Gastroesophageal sphincter (tissue), 4 donors: ENCODE results near the gene NBAS. TPM values are rescaled to one million over a fixed set of nuclear protein-coding genes. Genes with fewer than 3 reads are reported as not detected.
"Not testable (repeated sequence)": the region's sequence is repeated elsewhere in the genome, so short reads cannot be mapped to it uniquely, and the experiment has no call there.

Experiments used
- ATAC-seq: fragments of 150-250 bp; one replicate; pipeline ENCODE4 v1.9.1; 2016; ENCODE audit warnings: mild to moderate bottlenecking, moderate library complexity
- H3K27ac ChIP-seq, 4 donors: fragments of 200-600 bp; sonication (generic) in 3 of 4; 1 replicate in 3 of 4; 2 replicates in 1 of 4; pipeline ENCODE4 v1.5.1; 2016 to 2019
- H3K27me3 ChIP-seq: fragments of 200-600 bp; sonication (generic); one replicate; pipeline ENCODE4 v1.5.1; 2019
- H3K36me3 ChIP-seq, 2 donors: fragments of 200-600 bp; sonication (generic); one replicate each; pipeline ENCODE4 v1.5.1; 2019; ENCODE audit warnings: control low read depth in 1 of 2
- H3K4me1 ChIP-seq, 3 donors: fragments of 200-600 bp; sonication (generic); 1 replicate in 2 of 3; 2 replicates in 1 of 3; pipeline ENCODE4 v1.5.1; 2016 to 2019; ENCODE audit warnings: control low read depth in 2 of 3
- H3K4me3 ChIP-seq, 2 donors: fragments of 200-600 bp; sonication (generic); one replicate each; pipeline ENCODE4 v1.5.1; 2019; ENCODE audit warnings: mild to moderate bottlenecking in 1 of 2, moderate library complexity in 1 of 2
- H3K9me3 ChIP-seq, 3 donors: fragments of 200-600 bp; sonication (generic); one replicate each; pipeline ENCODE4 v1.5.1; 2017 to 2019; ENCODE audit warnings: control low read depth in 2 of 3
- CTCF ChIP-seq, 4 experiments: fragments of 200-600 bp in 2 of 4; fragments of 450-650 bp in 2 of 4; sonication (generic) in 1 of 4; IDR thresholded peaks; one replicate each; pipeline ENCODE4 v1.5.1; 2017 to 2019; ENCODE audit warnings: antibody characterized with exemption in 4 of 4, mild to moderate bottlenecking in 2 of 4, moderate library complexity in 2 of 4
- EP300 ChIP-seq: sonication (generic); formaldehyde crosslinking; IDR thresholded peaks from one replicate; pipeline ENCODE4 v1.6.1; 2017; ENCODE audit warnings: antibody characterized with exemption, mild to moderate bottlenecking
- POLR2A ChIP-seq, 2 donors: fragments of 450-650 bp; IDR thresholded peaks; one replicate each; pipeline ENCODE4 v1.6.1; 2017; ENCODE audit warnings: antibody characterized with exemption in 2 of 2, mild to moderate bottlenecking in 2 of 2, moderate library complexity in 1 of 2
- POLR2AphosphoS5 ChIP-seq: sonication (generic); formaldehyde crosslinking; IDR thresholded peaks from one replicate; pipeline ENCODE4 v1.6.1; 2017; ENCODE audit warnings: antibody characterized with exemption
- WGBS, 2 donors: methylation state at CpG; one replicate each; pipeline ENCODE4 v1.1.5; 2018; ENCODE audit warnings: low coverage in 1 of 2; 5-methylcytosine and 5-hydroxymethylcytosine counted together
- total RNA-seq, 4 donors: library from RNA; depleted of rRNA; stranded (reverse); fragments of >200 nt; gene quantifications; one replicate each; pipeline ENCODE4 v1.1.0, GENCODE V29; 2016

The NBAS gene
- total RNA-seq, 4 donors from 2014 or later, result 34.9 to 50.9 (median 40.4) TPM

- 54 to 55% methylated on average over 5 of the region's 5 CpGs for WGBS, 2 donors
- H3K4me3 ChIP-seq, result no peak overlapping the region
- no peak for ATAC-seq
- H3K27ac ChIP-seq, result no peak overlapping the region
- peaks cover 0 to 8% of the 10 kb centered on the region in 2 donors for H3K36me3 ChIP-seq
- no peaks in the 10 kb centered on the region for H3K9me3 ChIP-seq
- no peaks in the 10 kb centered on the region for H3K27me3 ChIP-seq
- TF ChIP-seq POLR2A (IDR thresholded peaks at IDR 0.05) (no peak), EP300 (no peak), POLR2AphosphoS5 (no peak), CTCF (IDR thresholded peaks at IDR 0.05) (no peak)
- peaks cover 0 to 12% (median 0%) of the 10 kb centered on the region in 3 donors for H3K4me1 ChIP-seq
These were observed 112.8 kb downstream of the NBAS start for GRCh38 chr2:15448250-15448839.

GRCh38 chr2:15447381-15447780, 113.8 kb downstream of the NBAS start:
- no peaks in the 10 kb centered on the region for H3K27me3 ChIP-seq
- no peaks in the 10 kb centered on the region for H3K9me3 ChIP-seq
- no peak overlapping the region for H3K4me3 ChIP-seq
- no peak overlapping the region for H3K27ac ChIP-seq
- ATAC-seq, result no peak
- WGBS, 2 donors, result 88 to 97% methylated on average over 2 of the region's 2 CpGs
- no peaks in the 10 kb centered on the region for H3K36me3 ChIP-seq
- H3K4me1 ChIP-seq, result peaks cover 0 to 12% (median 0%) of the 10 kb centered on the region in 3 donors
- TF ChIP-seq CTCF (IDR thresholded peaks at IDR 0.05), result no peak
- no peak for TF ChIP-seq EP300
- TF ChIP-seq POLR2AphosphoS5, result no peak
- no peak for TF ChIP-seq POLR2A (IDR thresholded peaks at IDR 0.05)

GRCh38 chr2:15446961-15447360, 114.2 kb downstream of the NBAS start:
- 90 to 92% methylated on average over 2 to 4 of the region's 4 CpGs for WGBS, 2 donors
- no peak for ATAC-seq

GRCh38 chr2:15445891-15446562, 115.1 kb downstream of the NBAS start:
- Histone ChIP-seq H3K27me3 (no peaks in the 10 kb centered on the region), H3K36me3 (no peaks in the 10 kb centered on the region), H3K4me1 (peaks cover 0 to 12% (median 0%) of the 10 kb centered on the region in 3 donors), H3K27ac (no peak overlapping the region), H3K9me3 (no peaks in the 10 kb centered on the region), H3K4me3 (no peak overlapping the region)
- no peak for ATAC-seq
- WGBS, 2 donors, result 86 to 88% methylated on average over 1 to 2 of the region's 2 CpGs
- TF ChIP-seq POLR2A (IDR thresholded peaks at IDR 0.05), result no peak
- no peak for TF ChIP-seq EP300

More at GRCh38 chr2:15446961-15447360, 114.2 kb downstream of the NBAS start:
- H3K27me3 ChIP-seq, result no peaks in the 10 kb centered on the region
- H3K4me1 ChIP-seq, result peaks cover 0 to 12% (median 0%) of the 10 kb centered on the region in 3 donors
- H3K4me3 ChIP-seq, result no peak overlapping the region
- H3K9me3 ChIP-seq, result no peaks in the 10 kb centered on the region
- H3K27ac ChIP-seq, result no peak overlapping the region
- H3K36me3 ChIP-seq, result no peaks in the 10 kb centered on the region
- TF ChIP-seq CTCF (IDR thresholded peaks at IDR 0.05), result no peak
- no peak for TF ChIP-seq EP300
- no peak for TF ChIP-seq POLR2A (IDR thresholded peaks at IDR 0.05)
- no peak for TF ChIP-seq POLR2AphosphoS5

GRCh38 chr2:15439768-15440524, 121.2 kb downstream of the NBAS start:
- H3K4me1 ChIP-seq, result peaks cover 0 to 12% (median 0%) of the 10 kb centered on the region in 3 donors
- 94 to 100% methylated on average over 2 to 9 of the region's 22 CpGs for WGBS, 2 donors
- H3K27me3 ChIP-seq, H3K27ac ChIP-seq, H3K4me3 ChIP-seq, H3K9me3 ChIP-seq, ATAC-seq, H3K36me3 ChIP-seq: not testable (repeated sequence)

GRCh38 chr2:15439366-15439765, 121.8 kb downstream of the NBAS start:
- H3K4me3 ChIP-seq, ATAC-seq: not testable (repeated sequence)
- WGBS, 2 donors, result 97 to 100% methylated on average over 2 to 3 of the region's 10 CpGs

More at GRCh38 chr2:15439366-15439765, 121.8 kb downstream of the NBAS start:
- not testable (repeated sequence) for H3K27me3 ChIP-seq, H3K9me3 ChIP-seq, H3K27ac ChIP-seq, H3K36me3 ChIP-seq
- peaks cover 0 to 12% (median 0%) of the 10 kb centered on the region in 3 donors for H3K4me1 ChIP-seq
